K562 (cell line): ENCODE measurements around the gene SFTPA2. TPM values are rescaled to one million over a fixed set of nuclear protein-coding genes. Genes with fewer than 3 reads are reported as not detected.

Experiments
- ATAC-seq: fragments of 200-7000 bp; cut with Tn5 transposase; 3 replicates; pipeline ENCODE4 v1.9.1; 2020; ENCODE audit warnings: moderate library complexity
- BruUV-seq: library from RNA; stranded (reverse); fragments of 400-500 nt; replicated peaks from 2 replicates; lab custom pipeline; 2021; lab: Mats Ljungman, UMichigan
- CTCF ChIA-PET: fragments of 300-600 bp; formaldehyde crosslinking; extraction: SDS; loops from one replicate; lab custom pipeline; 2021; ENCODE audit warnings: low intra/inter-chr PET ratio; lab: Yijun Ruan, JAX
- POLR2A ChIA-PET: fragments of 300-600, 350-650 bp; sonication (Branson Sonifier 250); formaldehyde crosslinking; extraction: SDS; loops from one replicate; lab custom pipeline; 2021; ENCODE audit warnings: antibody characterized with exemption, inconsistent platforms; lab: Yijun Ruan, JAX
- DNase-seq, 4 experiments: peaks; one replicate each; pipeline versions ENCODE4 v3.0.0 to v3.0.0-alpha.2; 2011 to 2018; ENCODE audit warnings: low spot score in 3 of 4, mixed read lengths in 3 of 4; ENCODE audit errors: extremely low read depth in 1 of 4
- FAIRE-seq: peaks from 2 replicates; lab custom pipeline; 2011; peaks lifted over from hg19 to GRCh38; lab: Jason Lieb, UNC
- H2AFZ ChIP-seq: 2 replicates; pipeline ENCODE4 v1.6.0; 2011; ENCODE audit warnings: low read depth, low read length, control low read depth, inconsistent platforms
- H3K27ac ChIP-seq: fragments of 200-600 bp; 3 replicates; pipeline ENCODE4 v1.8.0; 2011; ENCODE audit warnings: low read depth, mild to moderate bottlenecking, control low read depth, inconsistent platforms, low read length, moderate library complexity, mixed read lengths; ENCODE audit errors: extremely low read depth
- H3K27me3 ChIP-seq, 2 experiments: fragments of 300-600 bp in 1 of 2; 2 replicates in 1 of 2; 3 replicates in 1 of 2; pipeline versions ENCODE4 v1.6.0 to v1.8.0; 2011; ENCODE audit warnings: inconsistent platforms in 2 of 2, low read length in 2 of 2, mild to moderate bottlenecking in 1 of 2, mixed read lengths in 1 of 2, moderate library complexity in 1 of 2; ENCODE audit not compliant: control insufficient read depth in 2 of 2, insufficient read depth in 2 of 2
- H3K36me3 ChIP-seq: fragments of 300-600 bp; 3 replicates; pipeline ENCODE4 v1.8.0; 2011; ENCODE audit warnings: mild to moderate bottlenecking, low read length, inconsistent platforms; ENCODE audit not compliant: control insufficient read depth, insufficient read depth
- H3K4me1 ChIP-seq, 2 experiments: fragments of 200-600 bp in 1 of 2; replicated peaks in 1 of 2; 2 replicates in 1 of 2; 3 replicates in 1 of 2; pipeline versions ENCODE4 v1.5.1 to v1.8.0; 2011; ENCODE audit warnings: inconsistent platforms in 2 of 2, low read length in 2 of 2, mild to moderate bottlenecking in 1 of 2, mixed read lengths in 1 of 2, moderate library complexity in 1 of 2; ENCODE audit not compliant: control insufficient read depth in 2 of 2, insufficient read depth in 2 of 2
- H3K4me2 ChIP-seq: 2 replicates; pipeline ENCODE4 v1.6.1; 2011; ENCODE audit warnings: low read length, control low read depth, inconsistent platforms, mixed read lengths; ENCODE audit not compliant: insufficient read depth
- H3K4me3 ChIP-seq: fragments of 200-600 bp; sonication (generic), shearing (Covaris generic); 2 replicates; pipeline ENCODE4 v1.5.1; 2016; ENCODE audit warnings: control low read depth, inconsistent platforms
- H3K79me2 ChIP-seq: fragments of 200-600 bp; 3 replicates; pipeline ENCODE4 v1.8.0; 2011; ENCODE audit warnings: low read length, inconsistent platforms; ENCODE audit not compliant: control insufficient read depth, insufficient read depth
- H3K9ac ChIP-seq, 2 experiments: 2 replicates each; pipeline versions ENCODE4 v1.6.0 to v1.6.1; 2011; ENCODE audit warnings: low read depth in 2 of 2, low read length in 2 of 2, control low read depth in 1 of 2, inconsistent platforms in 1 of 2, mild to moderate bottlenecking in 1 of 2, mixed read lengths in 1 of 2; ENCODE audit not compliant: insufficient read depth in 1 of 2
- H3K9me1 ChIP-seq: one replicate; pipeline ENCODE4 v1.6.0; 2011; ENCODE audit warnings: inconsistent platforms, mild to moderate bottlenecking, low read length, moderate library complexity; ENCODE audit not compliant: control insufficient read depth, insufficient read depth
- H3K9me3 ChIP-seq: replicated peaks from 2 replicates; pipeline ENCODE4 v1.5.1; 2011; ENCODE audit warnings: low read depth, low read length, inconsistent platforms; ENCODE audit not compliant: control insufficient read depth, insufficient read depth
- H4K20me1 ChIP-seq: replicated peaks from 2 replicates; pipeline ENCODE4 v1.6.1; 2011; ENCODE audit warnings: low read length, inconsistent platforms, mixed read lengths; ENCODE audit not compliant: control insufficient read depth, insufficient read depth
- ARID2 ChIP-seq: fragments of 450-650 bp; IDR thresholded peaks from 2 replicates; pipeline ENCODE4 v1.6.1; 2017; ENCODE audit warnings: antibody characterized with exemption, mild to moderate bottlenecking
- CEBPG ChIP-seq, 3 experiments: fragments of 200-800 bp in 1 of 3; sonication (Bioruptor generic) in 1 of 3; sonication (generic) in 1 of 3; formaldehyde crosslinking in 1 of 3; IDR thresholded peaks in 2 of 3; conservative IDR thresholded peaks in 1 of 3; 2 replicates each; pipeline versions ENCODE4 v1.6.1 to v1.8.0; 2016 to 2022; ENCODE audit warnings: missing compliant biosample characterization in 2 of 3, missing genetic modification characterization in 2 of 3, mild to moderate bottlenecking in 1 of 3, missing genetic modification reagents in 1 of 3
- CSDE1 ChIP-seq, 2 experiments: fragments of 450-650 bp; IDR thresholded peaks; 2 replicates each; pipeline ENCODE4 v1.6.1; 2016; ENCODE audit warnings: mild to moderate bottlenecking in 1 of 2
- FOXA3 ChIP-seq, 2 experiments: fragments of 450-650 bp in 1 of 2; sonication (generic) in 1 of 2; formaldehyde crosslinking; IDR thresholded peaks in 1 of 2; conservative IDR thresholded peaks in 1 of 2; 2 replicates each; pipeline versions ENCODE4 v1.4.0 to v1.8.0; 2020 to 2022; ENCODE audit warnings: mild to moderate bottlenecking in 2 of 2, missing genetic modification reagents in 1 of 2
- HIVEP1 ChIP-seq: fragments of 250-450 bp; sonication (Bioruptor Pico); IDR thresholded peaks from 2 replicates; pipeline ENCODE4 v1.4.0; 2020; ENCODE audit warnings: mild to moderate bottlenecking
- MTF1 ChIP-seq: fragments of 250-450 bp; sonication (Bioruptor Pico); IDR thresholded peaks from 2 replicates; pipeline ENCODE4 v1.9.0; 2021; ENCODE audit warnings: moderate library complexity, mild to moderate bottlenecking, inconsistent platforms, borderline replicate concordance
- PHB2 ChIP-seq: fragments of 450-650 bp; IDR thresholded peaks from 2 replicates; pipeline ENCODE4 v1.6.1; 2017; ENCODE audit warnings: low read depth
- ZNF146 ChIP-seq: IDR thresholded peaks from one replicate; pipeline ENCODE4 v1.6.1; 2018; ENCODE audit warnings: missing compliant biosample characterization; ENCODE audit not compliant: unreplicated experiment
- ZZZ3 ChIP-seq: fragments of 450-650 bp; IDR thresholded peaks from 2 replicates; pipeline ENCODE4 v1.6.1; 2016; ENCODE audit warnings: antibody characterized with exemption, mild to moderate bottlenecking, moderate library complexity
- WGBS: fragments of 100-300 bp; shearing (Covaris generic); methylation state at CpG from one replicate; pipeline ENCODE4 v1.1.6; 2016; ENCODE audit warnings: low coverage, mixed read lengths; ENCODE audit not compliant: insufficient coverage; ENCODE audit errors: missing lambda C conversion rate; 5-methylcytosine and 5-hydroxymethylcytosine counted together
- in situ Hi-C: fragments of 300-500 bp; cut with MboI; formaldehyde crosslinking; loops from 4 replicates; pipeline ENCODE4 v1.15.0; 2018; ENCODE audit warnings: inconsistent platforms, mixed read lengths
- intact Hi-C: fragments of 100-400 bp; cut with micrococcal nuclease; formaldehyde crosslinking; loops from 2 replicates; pipeline ENCODE4 v1.14.2; 2022
- polyA plus RNA-seq, 8 experiments: library from polyadenylated mRNA; depleted of rRNA in 4 of 8; stranded (reverse) in 5 of 8; unstranded in 3 of 8; fragments of >200 nt; fragmentation: Nextera tagmentation in 2 of 8; fragmentation: Illumina TruSeq in 1 of 8; extraction: Ambion mirVana in 2 of 8; extraction: Trizol in 1 of 8; gene quantifications; 2 replicates each; pipeline versions ENCODE4 v1.2.1 to v1.2.3, GENCODE V29; 2011 to 2014; ENCODE audit warnings: inconsistent platforms in 1 of 8, missing spikeins in 1 of 8
- total RNA-seq, 7 experiments: library from RNA; depleted of rRNA in 6 of 7; stranded (reverse); fragments of >200 nt in 6 of 7; fragmentation: Illumina TruSeq in 2 of 7; extraction: Trizol in 2 of 7; gene quantifications; 2 replicates each; pipeline versions ENCODE4 v1.2.1 to v1.2.3, GENCODE V29; 2011 to 2021; ENCODE audit warnings: low replicate concordance in 1 of 7
- TF ChIP-seq, protein P1 (sequence below): fragments of 250-450 bp; sonication (Bioruptor Pico); IDR thresholded peaks from 2 replicates; pipeline ENCODE4 v1.4.0; 2020; ENCODE audit warnings: mild to moderate bottlenecking, moderate library complexity, borderline replicate concordance
- TF ChIP-seq, protein P2 (sequence below), 3 experiments: IDR thresholded peaks in 2 of 3; conservative IDR thresholded peaks in 1 of 3; 2 replicates each; pipeline ENCODE4 v1.5.1; 2011 to 2012; ENCODE audit warnings: low read length in 3 of 3, mild to moderate bottlenecking in 3 of 3, control low read depth in 2 of 3, improper control_type of control experiment in 1 of 3, inconsistent platforms in 1 of 3, low read depth in 1 of 3, mixed read lengths in 1 of 3, moderate library complexity in 1 of 3; ENCODE audit not compliant: insufficient read depth in 2 of 3
- TF ChIP-seq, protein P3 (sequence below): fragments of 450-650 bp; IDR thresholded peaks from 2 replicates; pipeline ENCODE4 v1.6.1; 2016; ENCODE audit warnings: missing biosample characterization, missing genetic modification characterization
- TF ChIP-seq, protein P4 (sequence below): fragments of 250-450 bp; sonication (Bioruptor Pico); IDR thresholded peaks from 2 replicates; pipeline ENCODE4 v1.8.0; 2021; ENCODE audit warnings: borderline replicate concordance, mild to moderate bottlenecking, moderate library complexity; ENCODE audit not compliant: poor library complexity, severe bottlenecking

The SFTPA2 gene
- total and polyA plus RNA-seq, 9 of the 15 experiments (the other 6 are each of a cell fraction or from before 2014, with no cell fraction given): 4.1 TPM; not detected in 8

DNA sequence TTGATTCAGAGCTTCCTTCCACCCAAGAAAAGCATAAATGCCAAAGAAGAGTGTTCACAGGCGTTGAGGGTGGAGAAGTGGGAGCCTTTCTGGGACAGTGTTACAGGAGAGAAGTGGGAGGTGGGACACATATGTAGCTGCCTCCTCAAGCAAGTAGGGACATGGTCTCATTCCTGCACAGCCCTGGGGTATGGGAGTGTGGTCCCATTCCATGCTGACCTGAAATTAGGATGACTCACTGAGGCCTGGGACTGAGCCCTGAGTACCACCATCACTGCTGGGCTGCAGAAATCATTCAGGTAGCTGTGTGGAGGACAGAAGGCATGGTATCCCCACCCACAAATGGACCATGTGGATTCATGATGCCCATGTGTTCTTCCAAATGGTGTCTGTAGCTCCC lies 33.2 kb upstream of the SFTPA2 start:
- Histone ChIP-seq H3K9me3 (0 out of 2 replicates have a peak, but pooled peaks cover 4% of the 10 kb centered on the region), H3K9ac (no peak overlapping the region), H3K9me1 (no peaks in the 10 kb centered on the region), H3K4me3 (no peak overlapping the region), H3K27me3 (no peaks in the 10 kb centered on the region; a peak in 1 of 5 replicates), H4K20me1 (no peaks in the 10 kb centered on the region), H3K79me2 (no peaks in the 10 kb centered on the region), H2AFZ (no peak overlapping the region), H3K4me2 (no peak overlapping the region), H3K36me3 (no peaks in the 10 kb centered on the region), H3K27ac (no peak overlapping the region), H3K4me1 (no peaks in the 10 kb centered on the region)
- ChIA-PET POLR2A (interaction anchor here (0.7 kb wide), 1 partner anchor 1876 kb away, joined by 3 read pairs; no protein-coding TSS in a partner anchor), CTCF (no interaction called here)
- 0% methylated on average over 1 of the region's 1 CpG for WGBS
- TF ChIP-seq, protein P1, sequence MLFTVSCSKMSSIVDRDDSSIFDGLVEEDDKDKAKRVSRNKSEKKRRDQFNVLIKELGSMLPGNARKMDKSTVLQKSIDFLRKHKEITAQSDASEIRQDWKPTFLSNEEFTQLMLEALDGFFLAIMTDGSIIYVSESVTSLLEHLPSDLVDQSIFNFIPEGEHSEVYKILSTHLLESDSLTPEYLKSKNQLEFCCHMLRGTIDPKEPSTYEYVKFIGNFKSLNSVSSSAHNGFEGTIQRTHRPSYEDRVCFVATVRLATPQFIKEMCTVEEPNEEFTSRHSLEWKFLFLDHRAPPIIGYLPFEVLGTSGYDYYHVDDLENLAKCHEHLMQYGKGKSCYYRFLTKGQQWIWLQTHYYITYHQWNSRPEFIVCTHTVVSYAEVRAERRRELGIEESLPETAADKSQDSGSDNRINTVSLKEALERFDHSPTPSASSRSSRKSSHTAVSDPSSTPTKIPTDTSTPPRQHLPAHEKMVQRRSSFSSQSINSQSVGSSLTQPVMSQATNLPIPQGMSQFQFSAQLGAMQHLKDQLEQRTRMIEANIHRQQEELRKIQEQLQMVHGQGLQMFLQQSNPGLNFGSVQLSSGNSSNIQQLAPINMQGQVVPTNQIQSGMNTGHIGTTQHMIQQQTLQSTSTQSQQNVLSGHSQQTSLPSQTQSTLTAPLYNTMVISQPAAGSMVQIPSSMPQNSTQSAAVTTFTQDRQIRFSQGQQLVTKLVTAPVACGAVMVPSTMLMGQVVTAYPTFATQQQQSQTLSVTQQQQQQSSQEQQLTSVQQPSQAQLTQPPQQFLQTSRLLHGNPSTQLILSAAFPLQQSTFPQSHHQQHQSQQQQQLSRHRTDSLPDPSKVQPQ (CRISPR knock-in tag): no peak
- no peak for TF ChIP-seq ARID2
- TF ChIP-seq, protein P2, sequence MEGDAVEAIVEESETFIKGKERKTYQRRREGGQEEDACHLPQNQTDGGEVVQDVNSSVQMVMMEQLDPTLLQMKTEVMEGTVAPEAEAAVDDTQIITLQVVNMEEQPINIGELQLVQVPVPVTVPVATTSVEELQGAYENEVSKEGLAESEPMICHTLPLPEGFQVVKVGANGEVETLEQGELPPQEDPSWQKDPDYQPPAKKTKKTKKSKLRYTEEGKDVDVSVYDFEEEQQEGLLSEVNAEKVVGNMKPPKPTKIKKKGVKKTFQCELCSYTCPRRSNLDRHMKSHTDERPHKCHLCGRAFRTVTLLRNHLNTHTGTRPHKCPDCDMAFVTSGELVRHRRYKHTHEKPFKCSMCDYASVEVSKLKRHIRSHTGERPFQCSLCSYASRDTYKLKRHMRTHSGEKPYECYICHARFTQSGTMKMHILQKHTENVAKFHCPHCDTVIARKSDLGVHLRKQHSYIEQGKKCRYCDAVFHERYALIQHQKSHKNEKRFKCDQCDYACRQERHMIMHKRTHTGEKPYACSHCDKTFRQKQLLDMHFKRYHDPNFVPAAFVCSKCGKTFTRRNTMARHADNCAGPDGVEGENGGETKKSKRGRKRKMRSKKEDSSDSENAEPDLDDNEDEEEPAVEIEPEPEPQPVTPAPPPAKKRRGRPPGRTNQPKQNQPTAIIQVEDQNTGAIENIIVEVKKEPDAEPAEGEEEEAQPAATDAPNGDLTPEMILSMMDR (IDR thresholded peaks at IDR 0.05 in 2 of 3, conservative IDR thresholded peaks at IDR 0.05 in 1 of 3; ENCODE audit: insufficient read depth in 2 of 3, low read depth in 1 of 3, low read length in 3 of 3): no peak
- TF ChIP-seq ZNF146 (CRISPR knock-in tag): no peak
- TF ChIP-seq FOXA3 (CRISPR knock-in tag; conservative IDR thresholded peaks at IDR 0.05 in 1 of 2, IDR thresholded peaks at IDR 0.05 in 1 of 2): no peak
- no peak for TF ChIP-seq MTF1 (CRISPR knock-in tag)
- TF ChIP-seq HIVEP1 (CRISPR knock-in tag): no peak
- TF ChIP-seq, protein P3, sequence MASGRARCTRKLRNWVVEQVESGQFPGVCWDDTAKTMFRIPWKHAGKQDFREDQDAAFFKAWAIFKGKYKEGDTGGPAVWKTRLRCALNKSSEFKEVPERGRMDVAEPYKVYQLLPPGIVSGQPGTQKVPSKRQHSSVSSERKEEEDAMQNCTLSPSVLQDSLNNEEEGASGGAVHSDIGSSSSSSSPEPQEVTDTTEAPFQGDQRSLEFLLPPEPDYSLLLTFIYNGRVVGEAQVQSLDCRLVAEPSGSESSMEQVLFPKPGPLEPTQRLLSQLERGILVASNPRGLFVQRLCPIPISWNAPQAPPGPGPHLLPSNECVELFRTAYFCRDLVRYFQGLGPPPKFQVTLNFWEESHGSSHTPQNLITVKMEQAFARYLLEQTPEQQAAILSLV (tag): no peak
- no peak for TF ChIP-seq CEBPG (CRISPR knock-in tag; IDR thresholded peaks at IDR 0.05)
- TF ChIP-seq CEBPG (tag; conservative IDR thresholded peaks at IDR 0.05 in 1 of 2, IDR thresholded peaks at IDR 0.05 in 1 of 2): no peak
- no peak for TF ChIP-seq ZZZ3
- TF ChIP-seq, protein P4, sequence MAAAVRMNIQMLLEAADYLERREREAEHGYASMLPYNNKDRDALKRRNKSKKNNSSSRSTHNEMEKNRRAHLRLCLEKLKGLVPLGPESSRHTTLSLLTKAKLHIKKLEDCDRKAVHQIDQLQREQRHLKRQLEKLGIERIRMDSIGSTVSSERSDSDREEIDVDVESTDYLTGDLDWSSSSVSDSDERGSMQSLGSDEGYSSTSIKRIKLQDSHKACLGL (CRISPR knock-in tag): no peak
- no peak for TF ChIP-seq CSDE1 (IDR thresholded peaks at IDR 0.05)
- TF ChIP-seq PHB2: no peak
- intact Hi-C loops: no loop called here
- no peak for DNase-seq
- no TSS peak for BruUV-seq
- in situ Hi-C loops: no loop called here
- FAIRE-seq: no peak
- ATAC-seq: no peak
